Calu3 (cell line): ENCODE measurements around the gene SERPINA5. TPM values are rescaled to one million over a fixed set of nuclear protein-coding genes. Genes with fewer than 3 reads are reported as not detected.

Source experiments
- total RNA-seq: library from RNA; stranded (reverse); gene quantifications from 2 replicates; pipeline ENCODE4 v1.2.3, GENCODE V29; 2022

Gene SERPINA5
- total RNA-seq, 1 experiment from 2014 or later = 20.7 TPM

Other genes with a start within 250 kb of the SERPINA5 start
- not detected in 2 replicates for gene SERPINA2, start 214.7 kb upstream of the SERPINA5 start, total RNA-seq
- gene SERPINA1, start 192.8 kb upstream of the SERPINA5 start, total RNA-seq = 167 and 235 TPM in 2 replicates
- not detected in 2 replicates for gene SERPINA11, start 128.6 kb upstream of the SERPINA5 start, total RNA-seq
- not detected in 2 replicates for gene SERPINA9, start 105.2 kb upstream of the SERPINA5 start, total RNA-seq
- gene SERPINA12, start 72.0 kb upstream of the SERPINA5 start, total RNA-seq = not detected in 2 replicates
- gene SERPINA4, start 20.0 kb upstream of the SERPINA5 start, total RNA-seq = 9.8 and 17.3 TPM in 2 replicates
- gene SERPINA3, start 31.0 kb downstream of the SERPINA5 start, total RNA-seq = 1,748 and 2,914 TPM in 2 replicates
- gene GSC, start 188.7 kb downstream of the SERPINA5 start, total RNA-seq = not detected in 2 replicates